H1 (cell line): Measurements from ENCODE around the gene NID1. TPM values are rescaled to one million over a fixed set of nuclear protein-coding genes. Genes with fewer than 3 reads are reported as not detected.

Experiments
- CHD7 ChIP-seq: fragments of 300-600 bp; sonication (generic); IDR thresholded peaks from 2 replicates; pipeline ENCODE4 v1.7.1; 2012; ENCODE audit warnings: low read length, moderate library complexity, mild to moderate bottlenecking, inconsistent platforms; ENCODE audit not compliant: insufficient replicate concordance
- polyA plus RNA-seq, 7 experiments: library from polyadenylated mRNA; depleted of rRNA in 3 of 7; stranded (reverse) in 5 of 7; unstranded in 2 of 7; fragments of >200 nt in 5 of 7; fragments of 200-250 nt in 2 of 7; gene quantifications; 1 replicate in 5 of 7; 2 replicates in 1 of 7; 4 replicates in 1 of 7; pipeline versions ENCODE4 v1.2.1 to v1.2.3, GENCODE V29; 2011 to 2013; ENCODE audit warnings: missing spikeins in 2 of 7, mixed read lengths in 2 of 7
- total RNA-seq: library from RNA; stranded (reverse); fragmentation: NEBNext Ultra II Directional; extraction: Animal tissue kit (Norgen Biotek cat#: 25700); gene quantifications from 2 replicates; pipeline ENCODE4 v1.2.1, GENCODE V29; 2021

NID1 gene
- total and polyA plus RNA-seq, 2 of the 8 experiments (the other 6 are each of a cell fraction or from before 2014, with no cell fraction given) = 20.9 to 25.4 TPM

- no peak for TF ChIP-seq CHD7
- TF ChIP-seq, all 59 proteins: peak for 0
These were observed 6.6 kb downstream of the NID1 start (continued) for GRCh38 chr1:236058141-236058934.
